Left forelimb (tissue), 1 donor: Measurements from ENCODE around the gene PNMA6A.
"Not testable (repeated sequence)": the region's sequence is repeated elsewhere in the genome, so short reads cannot be mapped to it uniquely, and the experiment has no call there.

ENCODE experiments used
- DNase-seq: peaks from one replicate; pipeline ENCODE4 v3.0.0-alpha.2; 2018; ENCODE audit warnings: low spot score

The PNMA6A gene

GRCh38 chrX:153075366-153075765 is 3.1 kb downstream of the PNMA6A start:
- DNase-seq: no peak

DNA sequence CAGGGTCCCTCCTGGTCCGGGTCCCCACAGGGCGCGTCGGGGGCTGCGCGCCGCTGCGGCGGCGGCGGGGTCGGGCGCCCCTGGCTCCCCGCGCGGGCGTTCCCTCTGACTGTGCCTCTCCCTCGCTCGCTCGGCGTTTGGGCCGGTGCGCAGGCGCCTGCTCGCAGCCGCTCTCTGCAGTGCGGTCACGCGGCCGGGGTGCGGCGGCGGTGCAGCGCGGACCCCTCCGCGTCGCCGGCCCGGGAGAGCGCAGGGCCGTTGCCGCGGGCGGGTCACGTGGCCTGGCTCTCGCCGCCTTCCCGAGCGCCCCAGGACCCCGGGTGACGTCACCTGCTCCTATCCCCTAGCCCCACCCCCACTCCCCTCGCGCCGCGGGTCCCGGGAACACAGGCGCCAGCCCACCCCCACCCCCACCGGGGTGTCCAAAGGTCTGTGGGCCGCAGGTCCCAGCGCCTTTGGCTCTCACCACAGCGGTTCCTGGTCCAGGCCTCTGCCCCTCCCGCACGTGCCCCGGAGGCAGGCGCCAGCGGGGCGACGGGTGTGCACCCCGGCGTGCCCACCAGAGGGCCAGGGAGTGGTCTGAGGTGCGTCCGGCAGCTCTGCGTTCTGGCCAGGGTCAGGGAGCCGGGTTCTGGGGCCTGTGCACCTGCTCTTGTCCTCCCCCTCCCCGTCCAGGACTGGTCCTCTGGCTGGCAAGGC is 5.3 kb downstream of the PNMA6A start:
- DNase-seq: not testable (repeated sequence)

DNA sequence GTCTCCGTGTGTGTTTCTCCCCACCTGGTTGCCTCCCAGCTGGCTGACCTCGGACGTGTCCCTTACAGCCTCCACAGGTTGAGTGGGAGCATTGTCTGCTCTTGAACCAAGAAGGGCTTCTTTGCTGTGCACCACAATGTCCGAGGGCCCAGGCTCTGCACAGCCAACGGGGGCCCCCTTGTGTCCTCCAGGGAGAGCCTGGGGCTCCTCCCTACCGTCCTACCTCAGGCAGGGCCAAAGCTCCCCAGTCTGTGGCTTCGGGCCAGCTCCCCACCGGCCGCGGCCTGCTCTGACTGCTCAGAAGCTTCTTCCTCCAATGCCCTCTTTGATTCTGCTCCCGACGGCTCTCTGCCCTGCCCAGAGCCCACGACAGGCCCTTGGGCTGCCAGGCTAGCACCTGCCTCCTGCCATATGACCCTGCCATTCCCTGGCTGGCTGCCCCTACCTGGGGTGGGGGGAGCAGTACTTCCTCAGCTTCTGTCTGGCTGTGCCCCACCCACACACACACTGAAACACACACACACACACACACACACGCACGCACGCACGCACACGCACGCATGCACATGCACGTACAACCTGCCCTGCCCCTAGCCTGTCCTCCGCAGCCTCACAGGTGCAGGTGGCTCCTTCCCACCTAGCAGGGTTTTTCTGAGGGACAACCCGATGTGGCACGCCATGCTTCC is 11.1 kb downstream of the PNMA6A start:
- DNase-seq: not testable (repeated sequence)

DNA sequence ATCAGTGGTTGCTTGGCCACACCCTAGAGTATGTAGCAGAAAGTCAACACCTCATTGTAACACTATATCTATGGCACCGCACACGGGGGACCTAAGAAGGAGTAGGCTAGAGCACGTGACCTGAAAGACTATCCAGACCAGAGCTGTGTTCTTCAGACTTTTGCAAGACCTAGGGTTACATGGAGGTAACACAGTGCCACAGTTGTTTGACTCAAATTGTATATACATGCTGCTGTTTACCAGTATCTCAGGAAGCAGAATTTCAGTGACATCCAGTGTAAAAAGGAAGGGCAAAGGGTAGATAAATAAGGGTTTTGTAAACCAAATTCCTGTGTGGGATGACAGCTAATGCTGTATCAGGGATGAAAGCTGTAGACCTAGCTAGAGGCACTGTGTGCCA is 30.2 kb downstream of the PNMA6A start:
- DNase-seq: no peak

DNA sequence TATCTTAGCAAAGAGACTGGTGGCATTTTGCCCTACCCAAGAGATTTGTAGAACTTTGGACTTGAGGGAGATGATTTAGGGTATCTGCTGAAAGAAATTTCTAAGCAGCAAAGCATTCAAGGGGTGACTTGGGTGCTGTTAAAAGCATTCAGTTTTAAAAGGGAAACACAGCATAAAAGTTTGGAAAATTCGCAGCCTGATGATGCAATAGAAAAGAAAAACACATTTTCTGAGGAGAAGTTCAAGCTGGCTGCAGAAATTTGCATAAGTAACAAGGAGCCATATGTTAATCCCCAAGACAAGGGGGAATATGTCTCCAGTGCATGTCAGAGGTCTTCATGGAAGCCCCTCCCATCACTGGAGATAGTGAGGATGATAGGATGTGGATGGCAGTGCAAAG is 32.7 kb downstream of the PNMA6A start:
- not testable (repeated sequence) for DNase-seq

- not testable (repeated sequence) for DNase-seq
Observed at GRCh38 chrX:153106092-153106801, 34.0 kb downstream of the PNMA6A start.

DNA sequence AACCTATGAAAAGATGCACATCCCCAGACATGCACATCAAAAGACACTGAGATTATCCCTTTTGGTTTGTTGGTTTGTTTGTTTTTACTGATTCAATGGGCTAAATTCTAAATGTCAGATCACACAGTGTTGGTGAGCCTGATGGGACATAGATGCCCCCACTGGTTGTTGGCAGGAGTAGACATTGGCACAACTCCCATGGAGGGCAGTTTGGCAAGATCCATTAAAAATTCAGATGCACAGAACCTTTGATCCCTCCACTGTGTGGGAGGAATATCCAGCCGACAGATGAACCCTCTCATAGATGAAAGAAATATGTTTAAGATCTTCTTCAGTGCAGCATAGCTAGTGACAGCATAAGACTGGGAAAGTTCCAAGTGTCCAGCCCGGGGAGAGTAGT is 38.5 kb downstream of the PNMA6A start:
- DNase-seq: not testable (repeated sequence)

DNA sequence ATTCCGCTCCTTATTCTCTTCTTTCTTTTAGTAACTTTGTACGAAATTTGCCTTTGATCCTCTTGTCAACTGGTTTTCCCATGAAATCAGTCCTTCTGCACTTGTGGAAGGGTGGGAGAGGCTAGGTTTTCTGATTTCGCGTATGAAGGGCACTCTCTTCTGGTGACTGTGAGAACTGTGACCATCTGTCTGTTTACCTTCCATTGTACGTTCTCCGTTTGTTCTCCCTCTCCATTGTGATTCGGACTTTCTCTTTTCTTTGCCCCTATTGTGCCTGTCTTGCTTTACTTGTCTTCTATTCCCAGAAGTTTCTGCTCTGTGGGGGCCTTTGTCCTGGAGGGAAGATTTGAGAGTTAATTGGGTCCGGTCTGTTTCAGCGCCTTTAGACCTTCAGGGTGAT is 41.6 kb downstream of the PNMA6A start:
- DNase-seq: not testable (repeated sequence)

DNA sequence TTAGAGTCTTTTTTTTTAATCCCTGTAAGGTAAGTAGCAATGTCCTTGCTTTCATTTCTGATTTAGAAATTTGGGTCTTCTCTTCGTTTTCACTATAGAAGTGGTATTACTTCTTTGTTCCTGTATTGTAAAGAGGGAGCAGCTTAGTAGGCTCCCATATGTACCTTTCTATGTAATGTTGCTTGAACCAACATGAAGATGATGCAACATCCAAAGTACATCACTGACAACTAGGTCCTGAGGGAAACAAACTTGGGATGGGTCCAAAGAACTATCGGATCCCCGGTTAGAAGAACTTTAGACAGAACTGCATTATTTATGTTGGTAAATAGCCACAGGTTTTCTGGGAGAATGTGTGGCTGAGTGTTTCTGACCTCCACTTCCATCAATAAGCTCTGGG is 45.5 kb downstream of the PNMA6A start:
- not testable (repeated sequence) for DNase-seq

DNA sequence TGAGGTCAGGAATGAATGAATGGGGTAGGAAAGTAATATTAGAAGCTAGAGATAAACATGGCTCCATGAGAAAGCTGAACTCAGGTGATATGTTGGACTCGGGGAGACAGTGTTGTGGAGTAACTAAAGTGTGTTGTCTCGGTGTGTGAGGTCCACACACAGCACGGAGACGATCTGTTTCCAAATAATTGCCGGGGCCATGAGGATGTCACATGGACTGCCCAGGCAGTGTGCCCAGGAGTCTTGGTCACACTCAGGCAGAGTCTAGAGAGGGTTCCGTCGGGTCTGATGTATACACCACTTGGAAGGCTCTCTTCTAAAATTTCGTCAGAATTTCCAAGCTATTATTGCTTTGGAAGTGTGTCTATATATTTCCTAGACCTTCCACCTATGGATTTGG is 48.0 kb downstream of the PNMA6A start:
- DNase-seq: not testable (repeated sequence)

- DNase-seq: not testable (repeated sequence)
Observed at GRCh38 chrX:153123468-153123867, 51.2 kb downstream of the PNMA6A start.
